GM12878 (cell line): ENCODE measurements around the gene MRPL28. TPM values are rescaled to one million over a fixed set of nuclear protein-coding genes. Genes with fewer than 3 reads are reported as not detected.
A peak's percentile ranks its signal among the peaks of the same experiment; 100 is the strongest.

ENCODE experiments used
- BHLHE40 ChIP-seq, 2 experiments: fragments of 450-650 bp in 1 of 2; IDR thresholded peaks; 2 replicates each; pipeline ENCODE4 v1.6.1; 2011 to 2017; ENCODE audit warnings: low read depth in 2 of 2, borderline replicate concordance in 1 of 2, improper control_type of control experiment in 1 of 2, low read length in 1 of 2, mild to moderate bottlenecking in 1 of 2
- BRCA1 ChIP-seq: IDR thresholded peaks from 2 replicates; pipeline ENCODE4 v1.6.1; 2011; ENCODE audit warnings: low read depth, low read length, improper control_type of control experiment
- CHD1 ChIP-seq: IDR thresholded peaks from 2 replicates; pipeline ENCODE4 v1.6.1; 2012; ENCODE audit warnings: low read depth, low read length, improper control_type of control experiment
- FOS ChIP-seq: IDR thresholded peaks from 3 replicates; pipeline ENCODE4 v1.6.1; 2011; ENCODE audit warnings: borderline replicate concordance; ENCODE audit not compliant: insufficient read length; ENCODE audit errors: extremely low read depth
- MEF2A ChIP-seq: IDR thresholded peaks from 2 replicates; pipeline ENCODE4 v1.6.1; 2011; ENCODE audit warnings: low read depth, mild to moderate bottlenecking, low read length, moderate library complexity; ENCODE audit not compliant: insufficient read depth
- MYB ChIP-seq: fragments of 150-350 bp; IDR thresholded peaks from 2 replicates; pipeline ENCODE4 v1.6.1; 2014; ENCODE audit warnings: mild to moderate bottlenecking, low read depth, low read length, borderline replicate concordance
- NFXL1 ChIP-seq: fragments of 450-650 bp; IDR thresholded peaks from 2 replicates; pipeline ENCODE4 v1.6.1; 2017; ENCODE audit warnings: antibody characterized with exemption, mild to moderate bottlenecking, borderline replicate concordance
- NFYB ChIP-seq: IDR thresholded peaks from 2 replicates; pipeline ENCODE4 v1.6.1; 2011; ENCODE audit warnings: low read depth, mild to moderate bottlenecking, low read length, improper control_type of control experiment, moderate library complexity; ENCODE audit not compliant: insufficient read depth
- PAX8 ChIP-seq: fragments of 450-650 bp; IDR thresholded peaks from 2 replicates; pipeline ENCODE4 v1.6.1; 2017; ENCODE audit warnings: mild to moderate bottlenecking, moderate library complexity
- RB1 ChIP-seq: fragments of 450-650 bp; formaldehyde crosslinking; IDR thresholded peaks from 2 replicates; pipeline ENCODE4 v1.6.1; 2017; ENCODE audit warnings: mild to moderate bottlenecking, borderline replicate concordance
- RELA ChIP-seq: fragments of 450-650 bp; IDR thresholded peaks from 2 replicates; pipeline ENCODE4 v1.8.0; 2014; ENCODE audit warnings: borderline replicate concordance; ENCODE audit not compliant: partially characterized antibody
- STAT1 ChIP-seq: fragments of 450-650 bp; conservative IDR thresholded peaks from 2 replicates; pipeline ENCODE4 v1.6.1; 2014; ENCODE audit warnings: antibody characterized with exemption, mild to moderate bottlenecking
- STAT3 ChIP-seq: IDR thresholded peaks from 2 replicates; pipeline ENCODE4 v1.6.1; 2011; ENCODE audit warnings: low read depth, low read length, improper control_type of control experiment
- YBX1 ChIP-seq: fragments of 450-650 bp; IDR thresholded peaks from 2 replicates; pipeline ENCODE4 v1.6.1; 2016; ENCODE audit warnings: antibody characterized with exemption
- ZNF274 ChIP-seq: IDR thresholded peaks from one replicate; pipeline ENCODE4 v1.8.0; 2011; ENCODE audit not compliant: insufficient read length, insufficient read depth
- ZNF622 ChIP-seq: fragments of 450-650 bp; IDR thresholded peaks from 2 replicates; pipeline ENCODE4 v1.6.1; 2017; ENCODE audit warnings: mild to moderate bottlenecking, inconsistent platforms
- polyA plus RNA-seq, 11 experiments: library from polyadenylated mRNA; depleted of rRNA in 4 of 11; unstranded in 6 of 11; stranded (reverse) in 5 of 11; fragments of >200 nt; fragmentation: Nextera tagmentation in 4 of 11; fragmentation: Illumina TruSeq in 1 of 11; extraction: Ambion mirVana in 4 of 11; extraction: Trizol in 1 of 11; gene quantifications; 1 replicate in 1 of 11; 2 replicates in 10 of 11; pipeline versions ENCODE4 v1.2.1 to v1.2.3, GENCODE V29; 2011 to 2016; ENCODE audit warnings: inconsistent platforms in 2 of 11, missing spikeins in 2 of 11, low read depth in 1 of 11
- total RNA-seq, 4 experiments: library from RNA; depleted of rRNA in 3 of 4; stranded (reverse); fragments of >200 nt in 3 of 4; fragmentation: Illumina TruSeq in 1 of 4; extraction: Trizol in 1 of 4; gene quantifications; 2 replicates each; pipeline versions ENCODE4 v1.2.1 to v1.2.3, GENCODE V29; 2013 to 2021
- TF ChIP-seq, protein P1 (sequence below): fragments of 450-650 bp; IDR thresholded peaks from 2 replicates; pipeline ENCODE4 v1.6.1; 2014; ENCODE audit warnings: mild to moderate bottlenecking
- TF ChIP-seq, protein P2 (sequence below): IDR thresholded peaks from 2 replicates; pipeline ENCODE4 v1.6.1; 2012; ENCODE audit warnings: improper control_type of control experiment, low read depth, low read length; ENCODE audit not compliant: insufficient replicate concordance
- TF ChIP-seq, protein P3 (sequence below): fragments of 450-650 bp; formaldehyde crosslinking; IDR thresholded peaks from 2 replicates; pipeline ENCODE4 v1.4.0; 2020; ENCODE audit warnings: mild to moderate bottlenecking, moderate library complexity

The MRPL28 gene
- total and polyA plus RNA-seq, 10 of the 15 experiments (the other 5 are each of a cell fraction or from before 2014, with no cell fraction given) = 1.6 to 185 (median 110) TPM

DNA sequence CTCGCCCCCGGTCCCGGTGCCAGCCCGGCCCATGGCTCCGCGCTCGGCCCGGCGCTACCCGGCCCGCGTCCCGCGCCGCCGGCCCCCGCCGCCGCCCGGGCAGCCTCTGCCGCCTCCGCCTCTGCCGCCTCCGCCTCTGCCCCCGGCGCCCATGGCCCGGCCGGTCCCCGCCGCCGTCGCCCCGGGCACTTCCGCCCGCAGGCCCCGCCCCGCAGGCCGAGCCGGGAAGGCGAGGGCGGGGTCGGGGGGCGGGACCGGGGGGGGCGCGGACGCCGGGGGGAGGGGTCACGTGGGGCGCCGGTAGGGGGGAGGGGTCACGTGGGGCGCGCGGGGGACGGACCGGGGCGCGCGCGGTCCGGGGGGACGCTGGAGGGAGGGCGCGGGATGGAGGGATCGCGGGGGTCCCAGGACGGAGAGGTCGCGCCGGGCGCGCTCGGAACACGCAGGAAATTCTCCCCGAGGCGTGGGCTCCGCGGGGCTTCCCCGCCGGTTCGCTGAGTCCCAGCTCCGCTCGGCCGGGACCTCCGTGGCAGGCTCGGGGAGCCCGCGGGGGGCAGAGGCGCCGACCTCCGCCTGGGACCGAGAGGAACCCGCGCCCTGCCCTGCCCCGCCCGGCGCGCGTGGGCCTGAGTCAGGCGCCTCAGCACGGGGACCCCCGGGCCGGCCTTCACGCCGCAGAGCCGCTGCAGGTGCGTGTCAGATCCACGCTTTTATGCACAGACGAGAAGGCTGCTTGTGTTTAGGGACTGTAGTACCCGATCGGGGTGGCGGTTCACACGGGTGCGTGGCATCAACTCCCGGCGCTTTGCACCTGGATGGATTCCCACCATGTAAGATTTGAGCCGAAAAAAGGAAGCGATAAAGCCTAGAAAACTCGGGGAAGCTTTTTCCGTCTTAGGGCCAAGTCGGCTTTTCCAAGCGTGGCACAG is 11.7 kb upstream of the MRPL28 start, which contains the start of gene PGAP6 (continued):
- no peak for TF ChIP-seq FOS
- no peak for TF ChIP-seq YBX1
- TF ChIP-seq RB1 = peak; percentile 23; the same call in 1 of the 2 replicates
- TF ChIP-seq RELA = peak; percentile 49
- no peak for TF ChIP-seq STAT3
- TF ChIP-seq CHD1 = 0 out of 2 replicates have a peak, but pooled peaks have one; percentile 13
- no peak for TF ChIP-seq MEF2A
- no peak for TF ChIP-seq ZNF274
- no peak for TF ChIP-seq PAX8
- TF ChIP-seq, protein P1, sequence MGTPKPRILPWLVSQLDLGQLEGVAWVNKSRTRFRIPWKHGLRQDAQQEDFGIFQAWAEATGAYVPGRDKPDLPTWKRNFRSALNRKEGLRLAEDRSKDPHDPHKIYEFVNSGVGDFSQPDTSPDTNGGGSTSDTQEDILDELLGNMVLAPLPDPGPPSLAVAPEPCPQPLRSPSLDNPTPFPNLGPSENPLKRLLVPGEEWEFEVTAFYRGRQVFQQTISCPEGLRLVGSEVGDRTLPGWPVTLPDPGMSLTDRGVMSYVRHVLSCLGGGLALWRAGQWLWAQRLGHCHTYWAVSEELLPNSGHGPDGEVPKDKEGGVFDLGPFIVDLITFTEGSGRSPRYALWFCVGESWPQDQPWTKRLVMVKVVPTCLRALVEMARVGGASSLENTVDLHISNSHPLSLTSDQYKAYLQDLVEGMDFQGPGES = no peak
- peak in 1 of 2 experiments; percentile 48; a peak in 2 of 4 replicates for TF ChIP-seq BHLHE40 (IDR thresholded peaks at IDR 0.05; ENCODE audit: borderline replicate concordance in 1 of 2, low read depth in 2 of 2, low read length in 1 of 2)
- TF ChIP-seq, protein P2, sequence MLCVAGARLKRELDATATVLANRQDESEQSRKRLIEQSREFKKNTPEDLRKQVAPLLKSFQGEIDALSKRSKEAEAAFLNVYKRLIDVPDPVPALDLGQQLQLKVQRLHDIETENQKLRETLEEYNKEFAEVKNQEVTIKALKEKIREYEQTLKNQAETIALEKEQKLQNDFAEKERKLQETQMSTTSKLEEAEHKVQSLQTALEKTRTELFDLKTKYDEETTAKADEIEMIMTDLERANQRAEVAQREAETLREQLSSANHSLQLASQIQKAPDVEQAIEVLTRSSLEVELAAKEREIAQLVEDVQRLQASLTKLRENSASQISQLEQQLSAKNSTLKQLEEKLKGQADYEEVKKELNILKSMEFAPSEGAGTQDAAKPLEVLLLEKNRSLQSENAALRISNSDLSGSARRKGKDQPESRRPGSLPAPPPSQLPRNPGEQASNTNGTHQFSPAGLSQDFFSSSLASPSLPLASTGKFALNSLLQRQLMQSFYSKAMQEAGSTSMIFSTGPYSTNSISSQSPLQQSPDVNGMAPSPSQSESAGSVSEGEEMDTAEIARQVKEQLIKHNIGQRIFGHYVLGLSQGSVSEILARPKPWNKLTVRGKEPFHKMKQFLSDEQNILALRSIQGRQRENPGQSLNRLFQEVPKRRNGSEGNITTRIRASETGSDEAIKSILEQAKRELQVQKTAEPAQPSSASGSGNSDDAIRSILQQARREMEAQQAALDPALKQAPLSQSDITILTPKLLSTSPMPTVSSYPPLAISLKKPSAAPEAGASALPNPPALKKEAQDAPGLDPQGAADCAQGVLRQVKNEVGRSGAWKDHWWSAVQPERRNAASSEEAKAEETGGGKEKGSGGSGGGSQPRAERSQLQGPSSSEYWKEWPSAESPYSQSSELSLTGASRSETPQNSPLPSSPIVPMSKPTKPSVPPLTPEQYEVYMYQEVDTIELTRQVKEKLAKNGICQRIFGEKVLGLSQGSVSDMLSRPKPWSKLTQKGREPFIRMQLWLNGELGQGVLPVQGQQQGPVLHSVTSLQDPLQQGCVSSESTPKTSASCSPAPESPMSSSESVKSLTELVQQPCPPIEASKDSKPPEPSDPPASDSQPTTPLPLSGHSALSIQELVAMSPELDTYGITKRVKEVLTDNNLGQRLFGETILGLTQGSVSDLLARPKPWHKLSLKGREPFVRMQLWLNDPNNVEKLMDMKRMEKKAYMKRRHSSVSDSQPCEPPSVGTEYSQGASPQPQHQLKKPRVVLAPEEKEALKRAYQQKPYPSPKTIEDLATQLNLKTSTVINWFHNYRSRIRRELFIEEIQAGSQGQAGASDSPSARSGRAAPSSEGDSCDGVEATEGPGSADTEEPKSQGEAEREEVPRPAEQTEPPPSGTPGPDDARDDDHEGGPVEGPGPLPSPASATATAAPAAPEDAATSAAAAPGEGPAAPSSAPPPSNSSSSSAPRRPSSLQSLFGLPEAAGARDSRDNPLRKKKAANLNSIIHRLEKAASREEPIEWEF = no peak
- no peak for TF ChIP-seq BRCA1
- TF ChIP-seq, protein P3, sequence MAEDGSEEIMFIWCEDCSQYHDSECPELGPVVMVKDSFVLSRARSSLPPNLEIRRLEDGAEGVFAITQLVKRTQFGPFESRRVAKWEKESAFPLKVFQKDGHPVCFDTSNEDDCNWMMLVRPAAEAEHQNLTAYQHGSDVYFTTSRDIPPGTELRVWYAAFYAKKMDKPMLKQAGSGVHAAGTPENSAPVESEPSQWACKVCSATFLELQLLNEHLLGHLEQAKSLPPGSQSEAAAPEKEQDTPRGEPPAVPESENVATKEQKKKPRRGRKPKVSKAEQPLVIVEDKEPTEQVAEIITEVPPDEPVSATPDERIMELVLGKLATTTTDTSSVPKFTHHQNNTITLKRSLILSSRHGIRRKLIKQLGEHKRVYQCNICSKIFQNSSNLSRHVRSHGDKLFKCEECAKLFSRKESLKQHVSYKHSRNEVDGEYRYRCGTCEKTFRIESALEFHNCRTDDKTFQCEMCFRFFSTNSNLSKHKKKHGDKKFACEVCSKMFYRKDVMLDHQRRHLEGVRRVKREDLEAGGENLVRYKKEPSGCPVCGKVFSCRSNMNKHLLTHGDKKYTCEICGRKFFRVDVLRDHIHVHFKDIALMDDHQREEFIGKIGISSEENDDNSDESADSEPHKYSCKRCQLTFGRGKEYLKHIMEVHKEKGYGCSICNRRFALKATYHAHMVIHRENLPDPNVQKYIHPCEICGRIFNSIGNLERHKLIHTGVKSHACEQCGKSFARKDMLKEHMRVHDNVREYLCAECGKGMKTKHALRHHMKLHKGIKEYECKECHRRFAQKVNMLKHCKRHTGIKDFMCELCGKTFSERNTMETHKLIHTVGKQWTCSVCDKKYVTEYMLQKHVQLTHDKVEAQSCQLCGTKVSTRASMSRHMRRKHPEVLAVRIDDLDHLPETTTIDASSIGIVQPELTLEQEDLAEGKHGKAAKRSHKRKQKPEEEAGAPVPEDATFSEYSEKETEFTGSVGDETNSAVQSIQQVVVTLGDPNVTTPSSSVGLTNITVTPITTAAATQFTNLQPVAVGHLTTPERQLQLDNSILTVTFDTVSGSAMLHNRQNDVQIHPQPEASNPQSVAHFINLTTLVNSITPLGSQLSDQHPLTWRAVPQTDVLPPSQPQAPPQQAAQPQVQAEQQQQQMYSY (CRISPR knock-in tag) = no peak
- TF ChIP-seq ZNF622 = no peak
- no peak for TF ChIP-seq NFYB
- no peak for TF ChIP-seq STAT1
- TF ChIP-seq NFXL1 = no peak
- no peak for TF ChIP-seq MYB
